H1 (cell line): ENCODE results near the gene TLCD3B. TPM values are rescaled to one million over a fixed set of nuclear protein-coding genes. Genes with fewer than 3 reads are reported as not detected.

ENCODE experiments used
- CBX8 ChIP-seq: fragments of 300-800, 300-1000 bp; sonication (generic); IDR thresholded peaks from 2 replicates; pipeline ENCODE4 v1.7.1; 2016; ENCODE audit warnings: low read depth, low read length, borderline replicate concordance
- CHD7 ChIP-seq: fragments of 300-600 bp; sonication (generic); IDR thresholded peaks from 2 replicates; pipeline ENCODE4 v1.7.1; 2012; ENCODE audit warnings: low read length, moderate library complexity, mild to moderate bottlenecking, inconsistent platforms; ENCODE audit not compliant: insufficient replicate concordance
- FOSL1 ChIP-seq: IDR thresholded peaks from 2 replicates; pipeline ENCODE4 v1.6.1; 2011; ENCODE audit warnings: mild to moderate bottlenecking, low read depth, low read length, moderate library complexity; ENCODE audit not compliant: insufficient read depth
- GTF2F1 ChIP-seq: IDR thresholded peaks from 2 replicates; pipeline ENCODE4 v1.6.1; 2012; ENCODE audit warnings: low read depth, low read length, improper control_type of control experiment, borderline replicate concordance
- KDM5A ChIP-seq: fragments of 200-600 bp; IDR thresholded peaks from 2 replicates; pipeline ENCODE4 v1.7.1; 2012; ENCODE audit warnings: mild to moderate bottlenecking, low read length, inconsistent platforms, mixed read lengths
- MAX ChIP-seq: IDR thresholded peaks from 2 replicates; pipeline ENCODE4 v1.6.1; 2012; ENCODE audit warnings: inconsistent platforms
- NRF1 ChIP-seq: IDR thresholded peaks from 2 replicates; pipeline ENCODE4 v1.6.1; 2011; ENCODE audit warnings: mild to moderate bottlenecking, low read depth, low read length, improper control_type of control experiment
- SAP30 ChIP-seq: fragments of 300-600 bp; sonication (generic); IDR thresholded peaks from 2 replicates; pipeline ENCODE4 v1.7.1; 2012; ENCODE audit warnings: low read length, moderate library complexity, mild to moderate bottlenecking, inconsistent platforms; ENCODE audit not compliant: insufficient read depth, insufficient replicate concordance
- TBP ChIP-seq: IDR thresholded peaks from 2 replicates; pipeline ENCODE4 v1.6.1; 2011; ENCODE audit warnings: low read depth, low read length, improper control_type of control experiment
- polyA plus RNA-seq, 7 experiments: library from polyadenylated mRNA; depleted of rRNA in 3 of 7; stranded (reverse) in 5 of 7; unstranded in 2 of 7; fragments of >200 nt in 5 of 7; fragments of 200-250 nt in 2 of 7; gene quantifications; 1 replicate in 5 of 7; 2 replicates in 1 of 7; 4 replicates in 1 of 7; pipeline versions ENCODE4 v1.2.1 to v1.2.3, GENCODE V29; 2011 to 2013; ENCODE audit warnings: missing spikeins in 2 of 7, mixed read lengths in 2 of 7
- total RNA-seq: library from RNA; stranded (reverse); fragmentation: NEBNext Ultra II Directional; extraction: Animal tissue kit (Norgen Biotek cat#: 25700); gene quantifications from 2 replicates; pipeline ENCODE4 v1.2.1, GENCODE V29; 2021

Gene TLCD3B
- total and polyA plus RNA-seq, 2 of the 8 experiments (the other 6 are each of a cell fraction or from before 2014, with no cell fraction given): 15.2 to 26.9 TPM

- no peak for TF ChIP-seq CHD7
- TF ChIP-seq TBP: peak; percentile 25
- TF ChIP-seq SAP30: peak; percentile 38
- no peak for TF ChIP-seq CBX8
- no peak for TF ChIP-seq GTF2F1
- no peak for TF ChIP-seq FOSL1
- TF ChIP-seq MAX: no peak
- peak; percentile 72 for TF ChIP-seq KDM5A
- no peak for TF ChIP-seq NRF1
These were observed 34.9 kb downstream of the TLCD3B start, which contains the start of gene INO80E (continued) for GRCh38 chr16:29995911-29996765.
